ENCODE data around the gene CCDC92. TPM values are rescaled to one million over a fixed set of nuclear protein-coding genes. Genes with fewer than 3 reads are reported as not detected.

Gene CCDC92
- total RNA-seq, 4 donors from 2014 or later = 7.4 to 67.3 (median 32.8) TPM

GRCh38 chr12:124018539-124018938, 45.9 kb upstream of the CCDC92 start:
- peaks cover 0 to 15% of the 10 kb centered on the region in 2 donors for H3K4me1 ChIP-seq
- intact Hi-C loops (cut with DNase I; ENCODE audit: low total_unique reads) = no loop called here
- no peak for DNase-seq
- TF ChIP-seq POLR2A (IDR thresholded peaks at IDR 0.05) = no peak
- TF ChIP-seq, protein P1, sequence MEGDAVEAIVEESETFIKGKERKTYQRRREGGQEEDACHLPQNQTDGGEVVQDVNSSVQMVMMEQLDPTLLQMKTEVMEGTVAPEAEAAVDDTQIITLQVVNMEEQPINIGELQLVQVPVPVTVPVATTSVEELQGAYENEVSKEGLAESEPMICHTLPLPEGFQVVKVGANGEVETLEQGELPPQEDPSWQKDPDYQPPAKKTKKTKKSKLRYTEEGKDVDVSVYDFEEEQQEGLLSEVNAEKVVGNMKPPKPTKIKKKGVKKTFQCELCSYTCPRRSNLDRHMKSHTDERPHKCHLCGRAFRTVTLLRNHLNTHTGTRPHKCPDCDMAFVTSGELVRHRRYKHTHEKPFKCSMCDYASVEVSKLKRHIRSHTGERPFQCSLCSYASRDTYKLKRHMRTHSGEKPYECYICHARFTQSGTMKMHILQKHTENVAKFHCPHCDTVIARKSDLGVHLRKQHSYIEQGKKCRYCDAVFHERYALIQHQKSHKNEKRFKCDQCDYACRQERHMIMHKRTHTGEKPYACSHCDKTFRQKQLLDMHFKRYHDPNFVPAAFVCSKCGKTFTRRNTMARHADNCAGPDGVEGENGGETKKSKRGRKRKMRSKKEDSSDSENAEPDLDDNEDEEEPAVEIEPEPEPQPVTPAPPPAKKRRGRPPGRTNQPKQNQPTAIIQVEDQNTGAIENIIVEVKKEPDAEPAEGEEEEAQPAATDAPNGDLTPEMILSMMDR (IDR thresholded peaks at IDR 0.05) = no peak
- H3K4me3 ChIP-seq = no peak overlapping the region
- H3K27ac ChIP-seq = peak overlapping the region; percentile 44 to 55
- H3K36me3 ChIP-seq = no peaks in the 10 kb centered on the region
- no peaks in the 10 kb centered on the region for H3K27me3 ChIP-seq
- no peaks in the 10 kb centered on the region for H3K9me3 ChIP-seq

GRCh38 chr12:124017064-124017463, 44.4 kb upstream of the CCDC92 start:
- Histone ChIP-seq H3K36me3 (no peaks in the 10 kb centered on the region), H3K27ac (no peak overlapping the region), H3K4me1 (peaks cover 0 to 15% of the 10 kb centered on the region in 2 donors), H3K9me3 (no peaks in the 10 kb centered on the region), H3K4me3 (no peak overlapping the region), H3K27me3 (no peaks in the 10 kb centered on the region)
- DNase-seq = no peak
- TF ChIP-seq POLR2A (IDR thresholded peaks at IDR 0.05) = no peak
- TF ChIP-seq, protein P1 (IDR thresholded peaks at IDR 0.05) = no peak
- intact Hi-C loops (cut with DNase I; ENCODE audit: low total_unique reads) = no loop called here

GRCh38 chr12:124015494-124016461, 43.1 kb upstream of the CCDC92 start:
- intact Hi-C loops (cut with DNase I; ENCODE audit: low total_unique reads) = no loop called here
- Histone ChIP-seq H3K27me3 (no peaks in the 10 kb centered on the region), H3K9me3 (no peaks in the 10 kb centered on the region), H3K4me1 (peaks cover 0 to 15% of the 10 kb centered on the region in 2 donors), H3K36me3 (no peaks in the 10 kb centered on the region), H3K4me3 (no peak overlapping the region), H3K27ac (no peak overlapping the region)
- DNase-seq = no peak
- TF ChIP-seq, protein P1 (IDR thresholded peaks at IDR 0.05) = no peak
- TF ChIP-seq POLR2A (IDR thresholded peaks at IDR 0.05) = no peak

GRCh38 chr12:124013073-124013472, 40.4 kb upstream of the CCDC92 start:
- Histone ChIP-seq H3K9me3 (no peaks in the 10 kb centered on the region), H3K36me3 (no peaks in the 10 kb centered on the region), H3K4me1 (no peaks in the 10 kb centered on the region), H3K27me3 (no peaks in the 10 kb centered on the region), H3K27ac (no peak overlapping the region), H3K4me3 (no peak overlapping the region)
- no peak for DNase-seq
- no peak for TF ChIP-seq POLR2A (IDR thresholded peaks at IDR 0.05)
- TF ChIP-seq, protein P1 (IDR thresholded peaks at IDR 0.05) = no peak
- intact Hi-C loops (cut with DNase I; ENCODE audit: low total_unique reads) = no loop called here

- H3K9me3 ChIP-seq = no peaks in the 10 kb centered on the region
- DNase-seq = no peak
- no peaks in the 10 kb centered on the region for H3K36me3 ChIP-seq
- H3K27me3 ChIP-seq = no peaks in the 10 kb centered on the region
- TF ChIP-seq, protein P1 (IDR thresholded peaks at IDR 0.05) = no peak
- no peak for TF ChIP-seq POLR2A (IDR thresholded peaks at IDR 0.05)
- no peaks in the 10 kb centered on the region for H3K4me1 ChIP-seq
- H3K27ac ChIP-seq = no peak overlapping the region
- intact Hi-C loops (cut with DNase I; ENCODE audit: low total_unique reads) = no loop called here
- no peak overlapping the region for H3K4me3 ChIP-seq
Observed at GRCh38 chr12:124011435-124012115, 38.9 kb upstream of the CCDC92 start.

All from uterus (tissue), 4 donors.